Measurements from ENCODE around the gene CBR1.

CBR1 gene
- 3.9 to 47.5 (median 28.2) reads per million in 3 experiments for total RNA-seq

DNA sequence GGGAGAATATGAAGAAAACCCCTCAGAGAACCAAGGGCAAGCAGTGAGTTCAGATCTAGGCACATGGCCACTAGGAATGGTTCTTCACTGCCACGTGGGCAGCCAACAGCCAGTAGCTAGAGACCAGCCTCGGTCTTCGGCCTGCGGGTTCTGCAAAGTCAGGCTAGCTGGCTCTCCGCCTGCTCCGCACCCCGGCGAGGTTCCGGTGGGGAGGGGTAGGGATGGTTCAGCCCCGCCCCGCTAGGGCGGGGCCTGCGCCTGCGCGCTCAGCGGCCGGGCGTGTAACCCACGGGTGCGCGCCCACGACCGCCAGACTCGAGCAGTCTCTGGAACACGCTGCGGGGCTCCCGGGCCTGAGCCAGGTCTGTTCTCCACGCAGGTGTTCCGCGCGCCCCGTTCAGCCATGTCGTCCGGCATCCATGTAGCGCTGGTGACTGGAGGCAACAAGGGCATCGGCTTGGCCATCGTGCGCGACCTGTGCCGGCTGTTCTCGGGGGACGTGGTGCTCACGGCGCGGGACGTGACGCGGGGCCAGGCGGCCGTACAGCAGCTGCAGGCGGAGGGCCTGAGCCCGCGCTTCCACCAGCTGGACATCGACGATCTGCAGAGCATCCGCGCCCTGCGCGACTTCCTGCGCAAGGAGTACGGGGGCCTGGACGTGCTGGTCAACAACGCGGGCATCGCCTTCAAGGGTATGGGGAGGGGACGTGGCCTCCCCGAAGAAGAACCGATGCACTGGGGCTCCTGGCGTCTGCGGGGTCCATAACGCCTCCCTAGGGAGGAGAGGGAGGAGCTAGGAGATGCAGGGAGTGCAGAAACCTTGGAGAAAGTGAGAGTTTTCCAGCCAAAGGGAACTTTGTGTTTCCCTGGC lies at the start of gene CBR1:
TSS of gene CBR1 (plus strand) at position 312 of the 871 bp plus-strand sequence. CDS start at position 404, 92 bp downstream.
- peak; percentile 85 for DNase-seq

DNA sequence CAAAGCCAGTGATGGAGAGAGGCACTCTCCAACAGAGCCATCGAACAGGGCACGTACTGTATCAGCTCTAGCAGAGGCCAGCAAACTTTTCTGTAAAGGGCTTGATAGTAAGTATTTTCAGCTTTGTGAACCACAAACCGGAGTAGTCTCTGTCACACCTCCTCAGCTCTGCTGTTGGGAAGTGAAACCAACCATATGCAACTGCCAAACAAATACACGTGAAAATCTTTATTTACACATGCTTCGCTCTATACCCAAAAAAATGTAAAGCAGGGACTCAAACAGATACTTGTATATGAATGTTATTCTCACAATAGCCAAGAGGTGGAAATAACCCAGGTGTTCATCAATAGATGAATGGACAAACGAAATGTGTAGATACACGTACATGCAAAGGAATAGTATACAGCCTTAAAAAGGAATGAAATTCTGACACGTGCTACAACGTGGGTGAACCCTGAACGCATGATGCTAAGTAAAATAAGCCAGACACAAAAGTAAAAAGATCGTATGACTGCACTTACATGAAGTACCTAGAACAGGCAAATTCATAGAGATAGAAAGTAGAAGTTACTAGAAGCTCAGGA lies 48.5 kb upstream of the CBR1 start:
- DNase-seq = no peak

DNA sequence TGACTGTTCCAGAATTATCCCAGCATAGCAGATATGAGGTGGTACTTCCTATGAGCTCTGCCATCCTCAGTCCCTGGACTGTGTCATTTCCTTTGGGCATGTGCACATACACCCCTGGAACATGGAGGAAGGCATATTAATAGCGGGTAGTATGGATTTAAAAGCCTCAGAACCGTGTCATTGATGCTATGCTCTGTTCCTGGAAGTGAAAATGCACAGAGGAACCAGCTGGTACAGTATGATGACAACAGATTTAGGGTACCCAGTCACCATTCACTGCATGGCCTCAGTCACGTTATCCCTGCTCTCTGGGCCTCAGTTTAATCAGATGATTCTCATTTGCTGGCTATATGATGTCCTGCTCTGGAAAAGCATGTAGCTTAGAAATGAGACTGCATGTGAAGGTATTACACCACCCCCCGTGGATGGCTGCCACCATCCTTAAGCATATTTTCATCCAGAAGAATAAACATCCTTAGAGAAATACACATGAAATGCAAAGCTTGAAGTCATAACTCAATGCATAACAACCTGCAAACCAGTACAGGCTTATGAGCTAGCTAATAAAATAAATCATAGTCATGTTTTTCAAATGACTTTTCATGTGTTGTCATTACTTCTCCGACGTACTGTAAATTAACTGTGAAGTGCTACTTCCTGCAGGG lies 47.3 kb upstream of the CBR1 start:
- no peak for DNase-seq

DNA sequence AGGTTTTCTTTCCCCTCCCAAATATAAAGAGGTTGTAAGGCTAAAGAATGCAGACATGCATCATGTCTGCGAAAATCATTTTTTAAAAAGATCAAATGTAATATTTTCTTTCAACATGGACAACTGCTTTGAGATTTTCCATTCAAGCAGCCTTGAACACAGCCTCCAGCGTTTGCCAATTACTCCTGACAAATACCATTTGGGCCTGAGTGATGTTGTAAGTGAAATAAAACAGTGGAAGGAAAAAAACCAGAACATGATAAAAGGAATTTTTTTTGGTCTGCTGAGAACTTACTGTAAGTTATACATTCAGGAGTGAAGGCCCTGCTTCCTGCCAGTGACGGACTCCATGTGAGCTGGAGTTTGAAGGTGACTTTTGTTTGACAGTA lies 46.7 kb upstream of the CBR1 start:
- no peak for DNase-seq

DNA sequence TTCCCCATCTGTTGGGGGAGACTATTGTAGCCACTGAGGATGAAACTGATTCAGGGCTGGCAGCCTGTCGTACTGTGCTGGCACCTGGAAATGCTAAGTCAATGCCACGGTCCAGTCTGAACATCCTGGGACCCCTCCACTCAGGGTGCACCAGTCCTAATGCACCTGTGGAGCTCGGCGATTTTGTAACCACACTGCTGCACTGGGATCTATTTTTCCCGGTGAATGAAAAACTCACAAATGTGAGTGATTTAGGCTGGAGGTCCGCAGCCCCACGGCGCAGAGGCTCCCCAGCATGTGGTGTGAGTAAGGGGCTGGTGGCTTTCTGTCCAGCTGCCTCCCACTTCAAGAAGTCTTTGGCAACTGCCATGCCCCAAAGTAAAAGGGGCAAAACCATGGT lies 45.0 kb upstream of the CBR1 start:
- DNase-seq = no peak

DNA sequence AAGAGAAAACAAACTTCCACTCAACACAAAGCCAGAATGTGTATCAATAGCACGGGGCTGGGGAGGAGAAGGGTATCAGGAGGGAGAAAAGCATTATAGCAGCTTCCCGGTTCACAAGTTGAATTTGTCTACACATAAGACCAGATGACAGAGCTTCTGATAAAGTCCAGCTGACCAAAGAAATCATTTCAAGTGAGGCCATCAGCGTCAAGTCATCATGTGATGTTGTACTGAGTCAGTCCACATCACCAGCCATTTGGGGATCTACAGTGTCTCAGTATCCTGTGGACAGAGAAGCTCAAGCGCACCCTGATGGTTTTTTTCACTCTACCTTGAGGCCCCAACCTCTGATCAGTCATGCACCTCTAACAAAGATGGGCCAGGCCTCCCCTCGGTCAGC lies 42.5 kb upstream of the CBR1 start:
- DNase-seq = no peak

DNA sequence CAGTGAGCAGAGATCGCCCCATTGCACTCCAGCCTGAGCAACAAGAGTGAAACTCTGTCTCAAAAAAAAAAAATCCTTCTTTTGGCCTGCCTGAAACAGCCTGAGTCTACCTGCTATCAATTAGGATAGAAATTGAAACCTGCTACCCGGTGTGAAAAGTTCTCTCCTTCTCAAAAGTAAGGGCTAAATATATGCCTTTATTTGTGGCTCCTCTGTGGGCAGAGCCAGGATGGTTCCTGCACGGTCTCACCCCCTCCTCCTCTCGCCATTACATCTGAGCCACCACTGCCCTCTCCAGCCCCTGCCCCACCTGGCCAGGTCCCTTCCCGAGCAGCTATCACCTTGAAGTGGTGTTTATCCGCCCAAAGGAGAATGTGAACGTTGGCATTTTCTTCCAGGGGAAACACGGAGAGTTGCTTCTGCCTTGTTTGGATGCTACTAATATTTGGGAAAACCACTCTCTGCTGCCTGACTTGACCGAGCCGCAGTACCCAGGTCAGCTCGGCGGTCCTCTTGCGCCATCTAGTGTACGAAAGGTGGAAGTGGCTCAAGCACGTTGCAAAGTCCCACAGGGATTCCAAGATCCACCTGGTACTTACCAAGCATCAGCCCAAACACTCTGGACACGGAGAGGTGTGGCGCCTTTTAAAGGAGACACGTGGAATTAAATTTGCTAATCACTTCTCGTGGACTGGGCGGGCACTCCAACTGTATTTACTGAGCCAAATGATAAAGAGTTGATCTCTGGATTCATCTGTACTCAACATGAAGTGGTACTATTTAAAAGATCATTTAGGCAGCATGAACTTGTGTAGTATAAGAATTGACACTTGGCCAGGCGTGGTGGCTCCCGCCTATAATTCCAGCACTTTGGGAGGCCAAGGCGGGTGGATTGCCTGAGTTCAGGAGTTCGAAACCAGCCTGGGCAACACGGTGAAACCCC lies 41.4 kb upstream of the CBR1 start:
- DNase-seq = peak; percentile 45

DNA sequence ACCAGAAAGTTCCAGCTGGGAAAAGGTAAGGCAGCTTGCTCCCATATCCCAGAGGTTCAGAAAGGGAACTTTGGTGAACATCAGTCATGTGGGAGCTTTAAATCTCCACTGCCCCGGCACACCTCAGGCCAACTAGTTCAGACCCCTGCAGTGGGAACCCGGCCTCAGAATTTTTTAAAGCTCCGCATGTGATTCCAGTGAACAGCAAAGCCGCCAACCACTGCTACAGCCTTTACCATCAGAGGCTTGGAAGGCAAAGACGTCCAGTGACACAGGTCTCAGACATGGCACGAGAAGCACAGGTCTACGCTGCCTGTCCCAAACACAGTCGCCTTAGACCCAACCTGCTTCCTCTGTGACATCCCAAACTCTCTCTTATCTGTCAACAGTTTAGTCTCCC lies 40.5 kb upstream of the CBR1 start:
- DNase-seq = no peak

DNA sequence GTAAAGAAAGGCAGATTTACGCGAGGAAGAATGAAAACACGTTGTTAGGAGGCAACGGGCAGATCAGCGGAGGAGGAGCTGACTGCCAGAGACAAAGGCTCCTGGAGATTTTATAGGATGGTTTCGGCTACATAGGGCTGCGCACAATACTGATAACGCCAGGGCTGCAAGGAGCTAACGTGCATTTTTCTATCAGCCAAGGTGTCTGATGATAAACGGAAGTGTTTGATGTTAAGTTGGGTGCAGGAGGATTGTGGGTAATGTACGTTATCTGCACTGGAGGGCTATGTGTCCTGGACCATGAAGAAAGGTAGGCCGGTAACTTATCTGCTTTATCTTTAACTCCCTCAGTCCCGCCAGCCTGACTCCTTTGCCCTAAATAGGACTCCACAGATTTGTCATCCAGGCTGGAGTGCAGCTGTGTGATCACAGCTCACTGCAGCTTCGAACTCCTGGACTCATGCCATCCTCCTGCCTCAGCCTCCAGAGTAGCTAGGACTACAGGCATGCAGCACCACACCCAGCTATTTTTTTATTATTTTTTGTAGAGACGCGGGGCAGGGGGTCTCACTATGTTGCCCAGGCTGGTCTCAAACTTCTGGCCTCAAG lies 39.1 kb upstream of the CBR1 start:
- no peak for DNase-seq

DNA sequence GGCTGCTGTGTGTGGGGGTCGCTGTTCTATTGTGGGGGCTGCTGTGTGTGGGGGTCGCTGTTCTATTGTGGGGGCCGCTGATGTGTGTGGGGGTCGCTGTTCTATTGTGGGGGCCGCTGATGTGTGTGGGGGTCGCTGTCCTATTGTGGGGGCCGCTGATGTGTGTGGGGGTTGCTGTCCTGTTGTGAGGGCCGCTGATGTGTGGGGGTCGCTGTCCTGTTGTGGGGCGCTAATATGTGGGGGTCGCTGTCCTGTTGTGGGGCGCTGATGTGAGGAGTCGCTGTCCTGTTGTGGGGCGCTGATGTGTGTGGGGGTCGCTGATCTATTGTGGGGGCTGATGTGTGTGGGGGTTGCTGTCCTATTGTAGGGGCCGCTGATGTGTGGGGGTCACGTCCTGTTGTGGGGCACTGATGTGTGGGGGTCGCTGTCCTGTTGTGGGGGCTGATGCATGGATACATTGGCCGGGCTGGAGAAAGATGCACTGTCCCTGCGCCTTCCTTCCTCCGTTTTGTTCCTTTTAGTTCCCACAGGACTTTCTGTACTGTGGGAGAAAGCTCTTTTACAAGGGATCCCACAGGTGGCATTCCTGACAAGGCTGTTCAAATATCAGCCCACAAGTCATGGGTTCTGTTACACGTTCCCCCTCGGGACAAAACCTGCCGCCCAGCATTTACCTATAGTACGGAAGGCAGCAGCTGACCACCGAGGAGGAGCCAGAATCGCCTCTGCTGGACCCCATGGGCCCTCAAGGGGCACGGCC lies 37.0 kb upstream of the CBR1 start:
- DNase-seq = no peak

DNA sequence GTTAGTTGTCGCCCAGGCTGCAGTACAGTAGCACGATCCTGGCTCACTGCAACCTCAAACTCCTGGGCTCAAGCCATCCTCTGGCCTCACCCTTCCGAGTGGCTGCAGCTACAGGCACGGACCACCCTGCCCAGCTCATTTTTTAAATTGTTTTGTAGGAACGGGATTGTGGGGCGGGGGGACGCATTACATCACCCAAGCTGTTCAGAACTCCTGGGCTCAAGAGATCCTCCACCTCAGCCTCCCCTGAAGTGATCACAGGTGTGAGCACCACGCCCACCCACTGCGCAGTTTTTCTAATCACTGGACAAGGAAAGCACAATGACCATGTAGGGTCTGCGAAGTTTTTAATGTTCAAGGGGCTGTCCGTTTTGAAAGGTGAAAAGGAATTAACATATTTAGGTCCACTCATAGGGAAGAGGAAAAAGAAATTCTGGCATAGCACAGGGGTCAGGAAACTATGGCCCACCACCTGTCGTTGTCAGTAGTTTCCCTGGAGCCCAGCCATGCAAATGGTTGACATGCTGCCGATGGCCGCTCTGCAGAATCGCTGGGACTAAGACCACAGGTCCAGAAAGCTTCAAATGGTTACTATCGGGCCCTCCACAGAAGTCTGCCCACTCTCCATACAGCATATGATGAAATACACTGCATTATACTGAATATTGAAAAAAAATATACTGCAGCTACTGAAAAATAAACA lies 35.5 kb upstream of the CBR1 start:
- DNase-seq = no peak

DNA sequence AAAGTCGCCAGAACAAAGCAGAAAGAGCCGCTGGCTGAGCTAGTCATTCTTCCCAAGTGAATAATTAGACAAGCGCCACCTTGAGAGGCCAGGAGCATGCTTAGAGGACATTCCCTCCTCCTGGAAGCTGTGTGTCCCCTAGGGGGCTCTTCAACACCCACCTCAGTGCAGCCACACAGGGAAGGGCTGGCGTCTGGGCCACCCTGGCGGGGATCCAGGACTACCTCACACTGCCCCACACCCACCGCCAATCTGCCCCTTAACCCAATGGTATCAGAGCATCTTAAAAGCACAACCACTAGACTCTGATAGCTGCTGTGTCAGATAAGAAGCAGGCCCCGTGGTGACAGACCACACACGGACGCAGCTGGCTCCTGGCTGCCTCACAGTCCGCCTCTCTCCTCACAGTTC lies 34.4 kb upstream of the CBR1 start:
- DNase-seq = no peak

DNA sequence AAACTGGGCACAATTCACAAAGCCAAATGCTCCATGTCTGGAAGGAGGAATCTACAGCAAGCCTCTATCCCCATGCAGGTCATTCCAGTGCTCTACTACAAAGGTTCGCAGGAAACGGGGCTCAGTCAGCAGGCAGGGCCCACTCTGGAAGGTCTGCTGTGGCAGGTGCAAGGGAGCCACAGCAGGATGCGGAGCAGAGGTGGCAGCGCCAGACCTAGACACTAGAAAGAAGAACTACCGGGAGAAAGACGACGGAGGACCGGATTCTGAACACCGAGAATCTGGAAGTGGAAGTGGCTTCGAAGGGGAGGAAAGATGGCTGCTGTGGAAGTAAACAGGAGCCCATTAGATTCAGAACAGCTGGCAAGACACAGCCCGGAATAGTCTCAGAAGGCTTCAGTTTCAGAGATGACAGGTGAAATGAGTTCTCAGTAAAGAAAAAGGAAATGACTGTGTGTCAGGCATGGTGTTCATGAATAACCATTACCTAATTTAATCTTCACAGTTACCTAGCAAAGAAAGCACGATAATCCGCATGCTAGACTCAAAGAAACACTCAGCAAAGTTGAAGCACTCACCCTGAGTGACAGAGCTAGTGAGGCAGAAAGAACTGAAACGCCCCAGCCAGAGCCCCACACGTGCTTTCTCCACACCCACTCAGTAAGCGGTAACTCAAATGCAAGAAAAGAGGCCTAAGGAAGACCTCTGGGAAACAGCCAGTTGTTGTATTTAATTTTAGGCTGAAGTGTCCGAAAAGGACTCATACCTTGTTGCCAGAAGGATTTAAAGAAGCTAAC lies 30.9 kb upstream of the CBR1 start:
- no peak for DNase-seq

DNA sequence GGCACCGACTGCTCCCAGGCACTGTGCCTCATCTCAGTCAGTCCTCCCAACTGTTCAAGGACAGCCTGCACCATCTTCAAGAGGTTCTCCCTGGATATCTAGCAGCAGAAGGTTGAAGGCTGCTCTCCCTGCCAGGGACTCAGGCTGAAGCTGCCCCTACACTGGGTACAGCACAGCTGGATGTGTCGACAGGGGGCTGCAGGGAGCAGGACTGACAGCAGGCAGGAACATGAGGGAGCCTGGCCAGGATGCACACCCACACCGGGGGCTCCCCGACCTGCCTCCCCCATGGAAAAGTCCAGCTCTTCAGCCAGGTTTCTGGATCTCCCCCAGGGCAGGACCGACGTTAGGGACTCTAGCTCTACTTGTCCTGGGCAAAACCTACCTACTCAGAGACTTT lies 30.0 kb upstream of the CBR1 start:
- DNase-seq = no peak

DNA sequence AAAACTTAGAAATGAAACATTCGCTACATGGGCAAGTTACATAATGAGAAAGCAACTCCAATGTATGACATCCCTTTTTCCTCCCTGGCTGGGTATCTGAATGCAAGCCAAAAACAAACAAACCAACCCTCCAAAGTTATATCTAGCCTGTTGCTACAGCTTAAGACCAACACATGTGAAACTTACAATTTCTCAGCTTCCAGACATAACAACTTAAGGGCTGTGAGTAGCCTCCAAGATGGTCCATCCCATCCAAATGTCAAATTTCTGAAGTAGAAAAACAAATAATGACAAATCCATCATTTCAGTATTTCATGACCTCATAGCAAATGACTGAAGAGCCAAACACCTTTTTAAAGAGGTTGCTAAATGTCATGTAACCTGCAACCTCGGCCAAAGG lies 29.4 kb upstream of the CBR1 start:
- DNase-seq = no peak

DNA sequence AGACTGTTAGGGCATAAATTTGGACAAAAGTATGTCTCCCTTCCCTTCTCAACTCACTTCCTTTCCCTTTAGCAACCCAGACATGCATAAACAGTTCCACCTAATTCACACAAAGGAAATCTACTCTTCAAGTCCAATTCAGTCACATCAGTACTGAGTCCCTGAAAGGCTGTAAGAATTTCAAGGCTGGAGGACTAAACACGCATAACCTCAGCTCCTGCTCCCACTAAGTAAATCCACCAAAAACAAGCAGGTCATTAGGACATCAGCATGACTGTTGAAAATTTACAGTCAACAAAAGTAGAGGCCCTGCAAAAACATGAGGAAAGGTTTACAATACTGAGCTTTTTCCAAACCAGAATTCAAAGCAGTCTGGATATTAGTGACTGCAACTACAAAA lies 27.9 kb upstream of the CBR1 start:
- no peak for DNase-seq

DNA sequence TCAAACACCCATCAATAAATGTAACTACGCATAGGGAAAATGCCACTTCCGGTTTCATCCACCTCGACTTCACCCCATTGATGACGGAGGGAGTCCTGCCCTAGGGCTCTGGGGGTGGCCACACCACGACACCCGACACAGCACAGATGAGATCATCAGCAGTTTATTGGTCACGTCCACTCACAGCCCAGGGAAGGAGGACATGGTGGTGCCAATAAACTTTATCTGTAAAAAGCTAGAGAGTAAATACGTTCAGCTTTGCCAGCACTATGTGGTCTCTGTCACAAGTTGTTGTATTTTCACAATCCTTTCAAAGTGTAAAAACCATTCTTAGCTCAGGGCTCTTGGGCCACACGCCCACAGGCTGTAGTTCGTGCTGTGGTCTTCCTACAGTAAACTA lies 25.8 kb upstream of the CBR1 start:
- no peak for DNase-seq

DNA sequence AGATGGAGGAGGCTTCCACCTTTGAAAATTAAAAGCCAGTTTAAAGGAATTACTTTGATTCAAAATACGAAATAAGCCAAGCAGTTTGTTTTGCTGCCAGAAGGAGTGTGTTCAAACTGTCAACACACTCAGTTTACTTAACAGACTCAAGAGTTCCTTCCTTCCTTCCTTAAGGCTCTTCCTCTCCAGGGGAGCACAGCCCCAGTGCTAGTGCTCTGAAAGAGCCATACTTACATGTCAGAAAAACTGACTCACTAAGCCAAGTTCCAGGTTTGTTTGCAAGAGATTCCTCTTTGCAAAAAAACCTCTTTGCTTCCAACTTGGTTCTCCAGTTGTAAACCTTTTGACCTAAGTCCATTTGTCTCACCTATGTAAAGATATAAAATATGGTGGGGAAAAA lies 23.8 kb upstream of the CBR1 start:
- DNase-seq = no peak

DNA sequence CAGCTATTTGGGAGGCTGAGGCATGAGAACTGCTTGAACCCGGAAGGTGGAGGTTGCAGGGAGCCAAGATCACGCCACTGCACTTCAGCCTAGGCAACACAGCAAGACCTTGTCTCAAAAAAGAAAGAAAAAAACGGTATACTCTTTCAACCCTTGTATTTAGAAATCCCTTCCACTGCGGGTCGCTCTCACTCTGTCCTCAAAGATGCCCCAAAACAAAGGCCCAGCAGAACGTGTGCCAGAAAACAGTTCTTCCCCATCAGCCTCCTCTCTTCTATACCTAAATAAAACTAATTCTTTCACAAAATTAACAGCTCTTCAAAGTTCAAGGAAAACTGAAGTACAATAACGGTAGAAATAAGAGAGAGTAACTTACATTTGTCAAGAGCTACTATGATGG lies 22.7 kb upstream of the CBR1 start:
- DNase-seq = no peak

DNA sequence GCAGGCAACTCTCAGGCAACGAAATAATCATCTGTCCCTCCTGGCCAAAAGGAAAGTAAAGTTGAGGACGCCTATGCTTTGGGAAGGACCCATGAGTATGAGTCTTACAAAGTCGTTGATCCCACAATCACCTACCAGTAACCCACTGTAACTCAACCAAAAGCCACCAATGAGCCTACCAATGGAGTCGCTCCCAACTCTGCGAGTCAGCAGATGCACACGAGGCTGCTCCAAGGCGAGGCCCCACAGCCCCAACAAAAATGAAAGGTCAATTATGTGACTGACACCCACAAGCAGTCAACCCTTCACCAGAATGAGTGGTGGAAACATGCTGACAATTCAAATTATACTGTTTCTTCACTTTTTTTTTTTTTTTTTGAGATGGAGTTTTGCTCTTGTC lies 21.5 kb upstream of the CBR1 start:
- no peak for DNase-seq

Measured in central memory CD4-positive, alpha-beta T cell (primary cell).